Measurements from ENCODE around the gene CNOT4.
A peak's percentile ranks its signal among the peaks of the same experiment; 100 is the strongest.

The CNOT4 gene, protein sequence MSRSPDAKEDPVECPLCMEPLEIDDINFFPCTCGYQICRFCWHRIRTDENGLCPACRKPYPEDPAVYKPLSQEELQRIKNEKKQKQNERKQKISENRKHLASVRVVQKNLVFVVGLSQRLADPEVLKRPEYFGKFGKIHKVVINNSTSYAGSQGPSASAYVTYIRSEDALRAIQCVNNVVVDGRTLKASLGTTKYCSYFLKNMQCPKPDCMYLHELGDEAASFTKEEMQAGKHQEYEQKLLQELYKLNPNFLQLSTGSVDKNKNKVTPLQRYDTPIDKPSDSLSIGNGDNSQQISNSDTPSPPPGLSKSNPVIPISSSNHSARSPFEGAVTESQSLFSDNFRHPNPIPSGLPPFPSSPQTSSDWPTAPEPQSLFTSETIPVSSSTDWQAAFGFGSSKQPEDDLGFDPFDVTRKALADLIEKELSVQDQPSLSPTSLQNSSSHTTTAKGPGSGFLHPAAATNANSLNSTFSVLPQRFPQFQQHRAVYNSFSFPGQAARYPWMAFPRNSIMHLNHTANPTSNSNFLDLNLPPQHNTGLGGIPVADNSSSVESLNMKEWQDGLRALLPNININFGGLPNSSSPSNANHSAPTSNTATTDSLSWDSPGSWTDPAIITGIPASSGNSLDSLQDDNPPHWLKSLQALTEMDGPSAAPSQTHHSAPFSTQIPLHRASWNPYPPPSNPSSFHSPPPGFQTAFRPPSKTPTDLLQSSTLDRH

DNA sequence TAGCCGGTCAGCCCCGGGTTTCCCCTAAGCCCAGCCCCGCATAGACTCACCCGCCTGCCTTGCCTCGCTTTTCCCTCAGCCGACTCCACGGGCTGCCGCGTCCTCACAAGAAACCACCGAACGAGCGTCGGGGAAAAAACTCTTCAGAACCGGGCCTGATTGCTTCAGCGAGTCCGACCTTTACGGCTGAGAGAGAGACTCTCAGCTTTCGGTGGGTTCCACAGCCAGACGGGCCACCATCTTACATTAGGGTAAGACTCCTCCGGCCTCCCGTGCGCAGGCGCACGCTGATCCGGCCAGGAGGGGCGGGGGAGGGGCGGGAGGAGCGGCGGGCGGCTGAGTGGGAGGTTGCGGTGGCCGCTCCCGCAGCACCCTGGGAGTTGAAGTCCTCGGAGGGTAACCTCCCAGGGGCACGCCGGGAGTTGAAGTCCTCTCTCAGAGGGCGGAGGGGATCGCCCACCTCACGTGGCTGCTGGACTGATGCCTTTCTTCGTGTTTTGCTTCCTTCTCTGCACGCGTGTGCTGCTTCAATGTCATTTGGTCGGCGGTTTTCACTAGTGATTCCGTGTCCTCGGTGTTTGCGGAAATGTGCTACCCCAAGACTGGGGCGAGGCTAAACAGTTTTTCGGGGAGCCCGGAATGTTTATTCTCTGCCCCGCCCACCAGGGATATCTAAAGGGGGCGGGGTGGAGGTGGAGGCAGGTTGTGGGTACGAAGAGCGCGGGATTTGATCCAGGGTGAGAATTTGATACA lies at the start of gene CNOT4:
CNOT4 (minus strand) TSS at position 264 of the 753 bp plus-strand sequence. CDS start 71,771 bp downstream, outside the sequence.
- DNase-seq (ENCODE audit: low read depth in 2 of 2): peak; percentile 83 to 88

DNA sequence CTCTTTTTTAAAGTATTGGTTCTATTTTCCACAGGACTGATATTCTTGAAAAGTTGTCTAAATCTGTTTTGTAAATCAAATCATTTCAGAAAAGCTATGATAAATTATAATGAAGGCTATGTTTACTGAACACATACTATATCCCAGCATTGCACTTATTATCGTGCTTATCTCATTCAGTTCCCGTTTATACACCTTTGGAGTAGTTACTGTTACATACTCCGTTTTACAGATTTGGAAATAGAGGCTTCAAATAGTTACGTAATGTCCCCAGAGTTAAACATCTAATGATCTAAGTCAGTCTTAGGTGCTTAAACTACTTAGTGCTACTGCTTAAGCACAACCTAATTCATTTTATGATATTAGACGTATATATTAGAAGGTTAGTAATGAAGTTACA lies 49.0 kb upstream of the CNOT4 start:
- DNase-seq (ENCODE audit: low read depth in 2 of 2): no peak

DNA sequence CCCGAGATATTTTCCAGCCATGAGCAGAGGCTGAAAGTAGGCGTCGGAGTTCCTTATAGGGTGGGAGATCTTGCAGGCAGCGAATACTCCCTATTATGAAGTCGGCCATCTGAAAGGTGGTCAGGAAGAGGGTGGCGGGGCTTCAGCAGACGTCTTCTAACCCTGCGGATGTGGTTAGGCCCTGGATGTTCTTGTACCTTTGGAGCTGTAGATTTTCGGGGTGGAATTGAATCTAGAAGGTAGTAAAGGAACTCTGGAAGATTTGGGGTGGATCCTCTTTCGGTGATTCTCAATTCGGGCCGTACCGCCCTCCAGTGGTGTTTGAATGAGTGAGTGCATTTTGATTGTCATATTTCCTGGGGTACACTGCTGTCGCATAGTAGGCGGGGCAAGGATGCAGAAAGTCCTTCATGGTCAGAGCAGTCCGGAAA lies 48.5 kb upstream of the CNOT4 start:
- DNase-seq (ENCODE audit: low read depth in 2 of 2): no peak

DNA sequence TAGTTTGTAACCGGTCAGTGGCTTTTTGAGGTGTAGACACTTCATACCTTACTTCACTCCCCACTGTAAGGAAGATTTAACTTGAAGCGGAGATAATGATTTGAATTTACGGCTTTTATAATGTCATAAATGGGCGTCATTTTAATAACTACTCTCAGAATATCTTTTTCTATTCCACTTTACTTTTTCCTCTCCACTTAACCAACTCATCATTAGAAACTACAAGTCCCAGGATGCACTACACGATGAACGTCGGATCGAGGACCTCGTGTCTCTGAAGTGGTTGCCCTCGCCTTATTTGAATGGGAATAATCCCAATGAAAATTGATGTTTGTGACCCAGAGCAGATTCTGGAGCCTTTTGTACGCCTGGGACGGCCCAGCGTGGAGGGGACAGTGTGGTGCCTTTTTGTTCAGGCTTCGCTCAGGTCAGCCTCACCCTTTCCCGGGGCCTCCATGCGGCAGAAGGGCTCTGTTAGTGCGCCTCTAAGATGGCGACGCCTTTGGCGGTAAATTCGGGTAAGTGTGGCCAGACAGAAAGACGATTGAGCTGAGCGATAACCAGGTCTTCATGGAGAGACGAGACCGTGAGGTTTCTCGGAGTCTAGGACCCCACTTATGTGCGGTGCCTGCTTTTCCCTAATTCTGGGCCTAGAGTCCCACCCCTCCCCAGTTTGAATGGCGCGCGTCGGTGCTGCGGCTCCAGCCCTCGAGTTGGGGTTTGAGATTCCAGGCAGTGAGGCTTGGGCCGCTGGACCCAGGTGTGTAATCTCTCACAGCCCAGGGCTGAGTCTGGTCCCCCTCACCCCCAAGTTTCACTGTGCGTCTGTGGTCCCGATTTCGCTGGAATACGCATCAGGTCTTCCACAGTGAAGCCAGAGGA lies 47.8 kb upstream of the CNOT4 start, which contains the start of gene NUP205:
NUP205 (plus strand) TSS at position 463 of the 882 bp plus-strand sequence; CDS start at position 491, 28 bp downstream.
- peak; percentile 59 to 64 for DNase-seq (ENCODE audit: low read depth in 2 of 2)

GRCh38 chr7:135553346-135553745 lies 43.4 kb upstream of the CNOT4 start:
- no peak for DNase-seq (ENCODE audit: low read depth in 2 of 2)

DNA sequence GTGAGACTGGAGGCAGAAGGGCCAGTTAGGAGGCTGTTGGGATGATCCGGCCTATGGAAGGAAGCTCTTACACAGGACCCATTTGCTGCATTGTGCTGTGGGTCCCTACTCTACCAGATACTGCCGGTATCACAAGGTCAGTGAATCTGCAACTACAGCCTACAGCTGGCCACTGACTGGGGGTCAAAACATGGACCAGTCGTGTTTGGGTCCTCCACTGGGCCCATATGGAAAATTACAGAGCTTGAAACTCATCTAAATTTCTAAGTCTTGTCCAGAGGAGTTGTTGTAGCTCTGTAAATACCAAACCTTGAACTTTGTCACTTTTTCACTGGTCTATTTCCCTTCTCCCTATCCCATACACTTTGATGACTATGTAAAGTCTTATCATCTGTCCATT lies 42.2 kb upstream of the CNOT4 start:
- DNase-seq (ENCODE audit: low read depth in 2 of 2): no peak

- no peak for DNase-seq (ENCODE audit: low read depth in 2 of 2)
Observed at GRCh38 chr7:135550196-135550595, 40.3 kb upstream of the CNOT4 start.

- DNase-seq (ENCODE audit: low read depth in 2 of 2): no peak
Observed at GRCh38 chr7:135541029-135541428, 31.1 kb upstream of the CNOT4 start.

GRCh38 chr7:135539629-135540028 lies 29.7 kb upstream of the CNOT4 start:
- DNase-seq (ENCODE audit: low read depth in 2 of 2): no peak

GRCh38 chr7:135538376-135538775 lies 28.5 kb upstream of the CNOT4 start:
- no peak for DNase-seq (ENCODE audit: low read depth in 2 of 2)

DNA sequence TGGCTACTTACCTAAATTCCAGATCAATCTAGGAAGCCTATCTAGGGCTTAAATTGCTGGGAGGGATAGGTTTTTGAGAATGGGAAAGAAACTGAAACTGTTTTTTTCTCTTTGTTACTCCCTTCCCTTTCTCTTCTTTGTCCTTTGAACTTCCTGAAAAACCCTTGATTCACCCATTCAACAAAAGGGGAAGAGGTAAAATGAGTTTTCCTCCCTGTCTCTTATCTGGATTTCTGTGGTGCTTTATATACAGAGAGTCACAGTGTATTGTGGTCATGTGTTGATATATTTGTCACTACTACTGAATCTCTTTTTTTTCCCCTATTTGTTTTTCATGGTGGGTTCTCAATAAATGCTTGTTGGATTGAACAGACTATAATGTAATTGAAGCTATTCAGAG lies 28.0 kb upstream of the CNOT4 start:
- no peak for DNase-seq (ENCODE audit: low read depth in 2 of 2)

GRCh38 chr7:135537453-135537852 lies 27.6 kb upstream of the CNOT4 start:
- no peak for DNase-seq (ENCODE audit: low read depth in 2 of 2)

DNA sequence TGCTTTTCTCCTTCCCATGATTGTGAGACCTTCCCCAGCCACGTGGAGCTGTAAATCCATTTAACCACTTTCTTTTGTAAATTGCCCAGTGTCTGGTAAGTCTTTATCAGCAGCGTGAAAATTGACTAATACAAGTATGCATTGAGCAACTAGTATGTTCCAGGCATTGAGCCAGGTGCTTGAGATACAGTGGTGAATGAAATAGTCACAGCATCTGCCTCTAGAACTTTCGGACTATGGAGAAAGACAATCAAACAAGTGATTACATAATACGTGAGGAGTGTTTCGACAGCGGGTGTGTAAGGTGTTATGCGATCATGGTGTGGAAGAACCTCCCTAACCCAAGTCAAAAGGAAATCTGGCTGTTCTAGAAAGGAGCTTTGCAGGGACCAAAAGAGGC lies 26.2 kb upstream of the CNOT4 start:
- no peak for DNase-seq (ENCODE audit: low read depth in 2 of 2)

DNA sequence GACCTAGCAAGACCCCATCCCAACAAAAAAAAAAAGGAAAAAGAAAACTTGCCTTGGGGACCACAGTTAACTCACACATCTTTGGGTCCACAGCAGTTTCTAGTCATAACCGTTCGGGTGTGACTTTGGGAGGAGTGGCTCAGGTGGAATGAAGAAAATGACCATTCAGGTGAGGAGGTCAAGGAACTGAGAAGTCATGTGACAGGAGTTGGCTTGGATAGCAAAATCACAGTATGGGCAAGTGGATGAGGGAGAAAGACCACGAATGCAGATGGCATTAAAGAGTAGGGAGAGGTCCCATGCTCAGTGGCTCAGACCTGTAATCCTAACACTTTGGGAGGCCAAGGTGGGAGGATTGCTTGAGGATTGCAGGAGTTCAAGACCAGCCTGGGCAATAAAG lies 17.1 kb upstream of the CNOT4 start:
- no peak for DNase-seq (ENCODE audit: low read depth in 2 of 2)

DNA sequence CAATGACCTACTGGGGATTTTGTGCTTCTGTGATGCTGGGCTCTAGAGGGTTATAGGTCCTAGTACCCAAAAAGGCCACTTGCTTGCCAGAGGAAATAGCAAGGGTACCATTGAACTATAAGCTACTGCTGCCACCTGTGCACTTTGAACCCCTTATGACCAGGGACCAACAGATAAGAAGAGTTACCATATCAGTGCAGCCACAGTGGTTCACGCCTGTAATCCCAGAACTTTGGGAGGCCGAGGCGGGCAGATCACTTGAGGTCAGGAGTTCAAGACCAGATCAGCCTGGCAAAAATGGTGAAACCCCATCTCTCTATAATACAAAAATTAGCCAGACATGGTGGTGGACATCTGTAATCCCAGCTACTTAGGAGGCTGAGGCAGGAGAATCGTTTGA lies 15.5 kb upstream of the CNOT4 start:
- DNase-seq (ENCODE audit: low read depth in 2 of 2): no peak

DNA sequence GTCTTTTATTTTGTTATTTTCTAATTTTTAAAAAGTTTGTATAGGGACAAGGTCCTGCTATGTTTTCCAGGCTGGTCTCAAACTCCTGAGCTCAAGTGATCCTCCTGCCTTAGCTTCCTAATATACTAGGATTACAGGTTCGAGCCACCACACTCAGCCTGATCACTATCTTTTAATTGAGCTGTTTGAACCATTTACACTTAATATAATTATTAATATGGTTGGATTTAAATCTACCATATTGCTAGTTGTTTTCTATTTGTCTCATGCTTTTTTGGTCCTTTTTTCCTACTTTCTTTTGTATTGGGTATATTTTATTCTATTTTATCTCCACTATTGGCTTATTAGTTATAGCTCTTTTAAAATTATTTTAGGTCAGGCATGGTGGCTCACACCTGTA lies 13.2 kb upstream of the CNOT4 start:
- DNase-seq (ENCODE audit: low read depth in 2 of 2): no peak

DNA sequence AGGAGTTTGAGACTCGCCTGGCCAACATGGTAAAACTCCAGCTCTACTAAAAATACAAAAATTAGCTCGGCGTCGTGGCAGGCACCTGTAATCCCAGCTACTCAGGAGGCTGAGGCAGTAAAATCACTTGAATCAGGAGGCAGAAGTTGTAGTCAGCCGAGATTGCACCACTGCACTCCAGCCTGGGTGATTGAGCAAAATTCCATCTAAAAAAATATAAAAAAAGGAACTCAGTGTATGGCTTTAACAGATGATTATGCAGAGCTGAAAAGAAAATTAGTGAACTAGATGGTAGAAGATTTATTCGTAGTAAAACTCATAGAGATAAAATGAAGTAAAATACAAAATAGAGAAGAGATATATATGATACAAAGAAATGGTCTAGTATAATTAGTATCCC lies 12.6 kb upstream of the CNOT4 start:
- no peak for DNase-seq (ENCODE audit: low read depth in 2 of 2)

DNA sequence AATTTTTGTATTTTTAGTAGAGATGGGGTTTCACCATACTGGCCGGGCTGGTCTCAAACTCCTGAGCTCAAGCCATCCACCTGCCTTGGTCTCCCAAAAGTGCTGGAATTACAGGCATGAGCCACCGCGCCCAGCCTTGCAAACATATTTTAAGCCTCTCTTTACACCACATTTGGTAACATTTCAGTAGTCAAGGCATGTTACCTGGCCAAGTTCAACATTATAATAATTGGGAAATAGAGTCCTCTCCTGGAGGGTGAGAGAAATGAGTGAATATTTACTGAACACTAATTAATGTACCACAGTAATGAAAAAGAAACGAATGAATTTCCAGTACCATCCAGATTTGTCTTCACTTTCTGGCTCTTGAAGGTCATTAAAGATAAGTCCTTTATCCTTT lies 10.0 kb upstream of the CNOT4 start:
- no peak for DNase-seq (ENCODE audit: low read depth in 2 of 2)

- no peak for DNase-seq (ENCODE audit: low read depth in 2 of 2)
Observed at GRCh38 chr7:135519233-135519688, 9.4 kb upstream of the CNOT4 start.

- no peak for DNase-seq (ENCODE audit: low read depth in 2 of 2)
Observed at GRCh38 chr7:135518748-135519147, 8.8 kb upstream of the CNOT4 start.

GRCh38 chr7:135517060-135517459 lies 7.2 kb upstream of the CNOT4 start:
- DNase-seq (ENCODE audit: low read depth in 2 of 2): no peak
